HEK293 (cell line): Measurements from ENCODE around the gene WDR70.

ENCODE experiments used
- GFI1B ChIP-seq: fragments of 450-650 bp; formaldehyde crosslinking; IDR thresholded peaks from 2 replicates; pipeline ENCODE4 v1.5.1; 2016; ENCODE audit warnings: missing biosample characterization, missing genetic modification characterization
- TCF7L2 ChIP-seq: IDR thresholded peaks from 2 replicates; pipeline ENCODE4 v1.6.1; 2011; ENCODE audit warnings: low read depth, mild to moderate bottlenecking, inconsistent platforms, low read length, moderate library complexity, borderline replicate concordance
- ZNF121 ChIP-seq: fragments of 450-650 bp; formaldehyde crosslinking; IDR thresholded peaks from 2 replicates; pipeline ENCODE4 v1.5.1; 2016; ENCODE audit warnings: missing biosample characterization, missing genetic modification characterization
- ZNF747 ChIP-seq: fragments of 450-650 bp; formaldehyde crosslinking; IDR thresholded peaks from 2 replicates; pipeline ENCODE4 v1.5.1; 2016; ENCODE audit warnings: missing biosample characterization, missing genetic modification characterization
- ZNF791 ChIP-seq: fragments of 450-650 bp; formaldehyde crosslinking; IDR thresholded peaks from 2 replicates; pipeline ENCODE4 v1.5.1; 2016; ENCODE audit warnings: missing biosample characterization, missing genetic modification characterization
- TF ChIP-seq, protein P1 (sequence below): fragments of 450-650 bp; formaldehyde crosslinking; IDR thresholded peaks from 2 replicates; pipeline ENCODE4 v1.5.1; 2016; ENCODE audit warnings: missing biosample characterization, missing genetic modification characterization

DNA sequence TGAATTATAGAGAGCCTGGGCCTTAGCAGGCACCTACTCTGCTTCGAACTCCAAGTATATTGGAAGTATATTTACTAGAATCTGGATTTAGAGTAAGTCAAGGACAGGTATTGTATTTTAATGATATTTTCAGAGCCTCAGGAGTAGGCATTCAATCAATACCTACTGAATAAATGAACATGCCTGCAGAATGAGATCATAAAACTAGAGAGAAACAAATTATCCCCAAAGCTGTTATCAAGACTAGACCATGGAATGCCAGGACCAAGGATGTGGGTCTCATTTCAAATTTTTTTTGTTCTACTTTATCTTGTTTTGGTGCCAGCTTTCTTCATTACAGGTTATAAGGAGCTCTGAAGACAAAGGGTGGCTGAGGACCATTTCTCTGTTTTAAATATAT is 394.7 kb downstream of the WDR70 start:
- TF ChIP-seq, protein P1, sequence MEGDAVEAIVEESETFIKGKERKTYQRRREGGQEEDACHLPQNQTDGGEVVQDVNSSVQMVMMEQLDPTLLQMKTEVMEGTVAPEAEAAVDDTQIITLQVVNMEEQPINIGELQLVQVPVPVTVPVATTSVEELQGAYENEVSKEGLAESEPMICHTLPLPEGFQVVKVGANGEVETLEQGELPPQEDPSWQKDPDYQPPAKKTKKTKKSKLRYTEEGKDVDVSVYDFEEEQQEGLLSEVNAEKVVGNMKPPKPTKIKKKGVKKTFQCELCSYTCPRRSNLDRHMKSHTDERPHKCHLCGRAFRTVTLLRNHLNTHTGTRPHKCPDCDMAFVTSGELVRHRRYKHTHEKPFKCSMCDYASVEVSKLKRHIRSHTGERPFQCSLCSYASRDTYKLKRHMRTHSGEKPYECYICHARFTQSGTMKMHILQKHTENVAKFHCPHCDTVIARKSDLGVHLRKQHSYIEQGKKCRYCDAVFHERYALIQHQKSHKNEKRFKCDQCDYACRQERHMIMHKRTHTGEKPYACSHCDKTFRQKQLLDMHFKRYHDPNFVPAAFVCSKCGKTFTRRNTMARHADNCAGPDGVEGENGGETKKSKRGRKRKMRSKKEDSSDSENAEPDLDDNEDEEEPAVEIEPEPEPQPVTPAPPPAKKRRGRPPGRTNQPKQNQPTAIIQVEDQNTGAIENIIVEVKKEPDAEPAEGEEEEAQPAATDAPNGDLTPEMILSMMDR, result no peak
- TF ChIP-seq ZNF791 (tag by site-specific recombination) (no peak), GFI1B (tag by site-specific recombination) (no peak), TCF7L2 (no peak), ZNF747 (no peak), ZNF121 (tag by site-specific recombination) (no peak)
